HG03103 (cell line): ENCODE measurements around the gene GPR137C.

Source experiments
- ATAC-seq: cut with Tn5 transposase; IDR thresholded peaks from one replicate; pipeline ENCODE4 v1.9.1; 2021; ENCODE audit warnings: low read depth; ENCODE audit not compliant: unreplicated experiment

GPR137C gene

GRCh38 chr14:52660832-52661231 lies 108.2 kb downstream of the GPR137C start:
- no peak for ATAC-seq

GRCh38 chr14:52661314-52661713 lies 108.7 kb downstream of the GPR137C start:
- ATAC-seq = no peak

GRCh38 chr14:52663850-52664249 lies 111.2 kb downstream of the GPR137C start:
- ATAC-seq = no peak

GRCh38 chr14:52678591-52678990 lies 126.0 kb downstream of the GPR137C start:
- no peak for ATAC-seq

GRCh38 chr14:52683985-52684520 lies 131.4 kb downstream of the GPR137C start:
- ATAC-seq = no peak

GRCh38 chr14:52686176-52686575 lies 133.5 kb downstream of the GPR137C start:
- no peak for ATAC-seq
